ENCODE data around the gene BEX3.

BEX3 gene

GRCh38 chrX:103396660-103397059 is 20.3 kb downstream of the BEX3 start:
- no peak for DNase-seq (ENCODE audit: low read depth)
- TF ChIP-seq CTCF (conservative IDR thresholded peaks at IDR 0.05; ENCODE audit: low read length), result no peak

GRCh38 chrX:103397707-103398106 is 21.4 kb downstream of the BEX3 start:
- DNase-seq (ENCODE audit: low read depth), result no peak
- no peak overlapping the region for H3K4me3 ChIP-seq (ENCODE audit: low read length)
- no peak for TF ChIP-seq CTCF (conservative IDR thresholded peaks at IDR 0.05; ENCODE audit: low read length)

More at GRCh38 chrX:103396660-103397059, 20.3 kb downstream of the BEX3 start:
- no peak overlapping the region for H3K4me3 ChIP-seq (ENCODE audit: low read length)

DNA sequence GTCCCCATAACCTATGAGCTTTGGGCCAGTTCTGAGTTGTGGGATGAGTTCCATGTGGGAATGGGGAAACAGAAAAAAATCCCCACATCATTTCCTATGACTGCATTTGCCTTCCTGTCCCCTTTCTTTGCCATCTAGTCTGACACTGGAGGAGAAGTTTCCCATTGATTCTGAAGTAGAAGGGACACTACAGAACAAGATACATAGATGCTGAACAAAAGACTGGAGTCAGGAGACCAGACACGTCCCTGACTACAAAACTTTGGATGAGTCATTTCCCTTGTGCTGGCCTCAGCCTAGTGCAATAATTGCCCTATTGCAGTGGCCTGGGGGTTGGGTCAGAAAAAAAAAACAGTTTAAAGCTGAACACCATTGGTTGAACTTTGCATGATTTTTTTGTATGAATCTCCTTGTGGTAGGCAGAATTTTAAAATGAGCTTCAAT is 22.1 kb downstream of the BEX3 start:
- no peak overlapping the region for H3K4me3 ChIP-seq (ENCODE audit: low read length)
- DNase-seq (ENCODE audit: low read depth), result peak; percentile 79
- TF ChIP-seq CTCF (conservative IDR thresholded peaks at IDR 0.05; ENCODE audit: low read length), result no peak

GRCh38 chrX:103399744-103400143 is 23.4 kb downstream of the BEX3 start:
- no peak for TF ChIP-seq CTCF (conservative IDR thresholded peaks at IDR 0.05; ENCODE audit: low read length)
- no peak for DNase-seq (ENCODE audit: low read depth)
- H3K4me3 ChIP-seq (ENCODE audit: low read length), result no peak overlapping the region

DNA sequence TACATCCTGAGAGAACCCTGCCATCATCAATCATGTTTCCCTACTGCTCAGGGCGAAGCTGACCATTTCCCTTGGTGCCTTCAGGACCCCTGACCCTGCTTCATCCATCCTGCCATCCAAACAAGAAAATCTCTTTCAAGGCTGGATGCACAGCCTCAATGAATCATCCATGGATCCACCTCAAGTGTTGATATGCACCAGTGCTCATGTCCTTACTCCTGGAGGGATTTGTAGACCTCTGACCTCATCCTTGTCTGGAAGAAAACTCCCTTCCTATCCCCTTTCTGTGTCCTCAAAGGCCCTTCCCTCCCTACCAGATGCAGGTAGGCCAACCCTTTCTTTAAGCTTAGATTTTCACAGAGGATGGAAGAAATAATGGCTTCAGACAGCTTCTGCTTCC is 24.6 kb downstream of the BEX3 start:
- no peak overlapping the region for H3K4me3 ChIP-seq (ENCODE audit: low read length)
- TF ChIP-seq CTCF (conservative IDR thresholded peaks at IDR 0.05; ENCODE audit: low read length), result no peak
- no peak for DNase-seq (ENCODE audit: low read depth)

- TF ChIP-seq CTCF (conservative IDR thresholded peaks at IDR 0.05; ENCODE audit: low read length), result no peak
- H3K4me3 ChIP-seq (ENCODE audit: low read length), result peak overlapping the region; percentile 71
- DNase-seq (ENCODE audit: low read depth), result peak; percentile 85
These were observed 28.1 kb downstream of the BEX3 start for GRCh38 chrX:103404231-103405008.

- peak overlapping the region; percentile 71 for H3K4me3 ChIP-seq (ENCODE audit: low read length)
- no peak for TF ChIP-seq CTCF (conservative IDR thresholded peaks at IDR 0.05; ENCODE audit: low read length)
- DNase-seq (ENCODE audit: low read depth), result no peak
These were observed 28.6 kb downstream of the BEX3 start for GRCh38 chrX:103405009-103405333.
